ENCODE data around the gene TARDBP.

The TARDBP gene

DNA sequence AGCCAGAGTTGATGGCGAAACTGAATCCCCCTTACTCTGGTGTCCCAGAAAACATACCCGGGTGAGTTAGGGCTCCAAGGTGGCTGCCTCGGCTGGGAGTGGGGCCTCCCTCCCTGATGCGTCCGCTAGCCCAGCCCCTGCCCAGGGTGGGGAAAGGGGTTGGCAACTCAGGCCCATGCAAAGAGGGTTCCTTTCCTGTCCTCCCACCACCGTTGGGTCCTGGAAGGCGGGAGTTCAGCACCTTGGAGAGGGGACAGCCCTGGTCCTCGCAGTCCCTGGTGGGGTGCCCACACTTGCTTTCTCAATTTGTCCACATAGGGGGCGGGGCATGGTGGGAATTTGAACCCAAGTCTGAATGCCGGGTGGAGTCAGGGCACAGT, 41.3 kb downstream of the TARDBP start:
- no peak overlapping the region for H3K4me3 ChIP-seq
- no peaks in the 10 kb centered on the region for H3K27me3 ChIP-seq
- H3K27ac ChIP-seq: no peak overlapping the region
- intact Hi-C loops (cut with DNase I; ENCODE audit: low total_unique reads): no loop called here
- H3K4me1 ChIP-seq: peaks cover 0 to 13% (median 3%) of the 10 kb centered on the region in 4 donors
- no peaks in the 10 kb centered on the region for H3K9me3 ChIP-seq
- peaks cover 20 to 44% (median 26%) of the 10 kb centered on the region in 3 donors for H3K36me3 ChIP-seq
- no peak for DNase-seq
- TF ChIP-seq, protein P1, sequence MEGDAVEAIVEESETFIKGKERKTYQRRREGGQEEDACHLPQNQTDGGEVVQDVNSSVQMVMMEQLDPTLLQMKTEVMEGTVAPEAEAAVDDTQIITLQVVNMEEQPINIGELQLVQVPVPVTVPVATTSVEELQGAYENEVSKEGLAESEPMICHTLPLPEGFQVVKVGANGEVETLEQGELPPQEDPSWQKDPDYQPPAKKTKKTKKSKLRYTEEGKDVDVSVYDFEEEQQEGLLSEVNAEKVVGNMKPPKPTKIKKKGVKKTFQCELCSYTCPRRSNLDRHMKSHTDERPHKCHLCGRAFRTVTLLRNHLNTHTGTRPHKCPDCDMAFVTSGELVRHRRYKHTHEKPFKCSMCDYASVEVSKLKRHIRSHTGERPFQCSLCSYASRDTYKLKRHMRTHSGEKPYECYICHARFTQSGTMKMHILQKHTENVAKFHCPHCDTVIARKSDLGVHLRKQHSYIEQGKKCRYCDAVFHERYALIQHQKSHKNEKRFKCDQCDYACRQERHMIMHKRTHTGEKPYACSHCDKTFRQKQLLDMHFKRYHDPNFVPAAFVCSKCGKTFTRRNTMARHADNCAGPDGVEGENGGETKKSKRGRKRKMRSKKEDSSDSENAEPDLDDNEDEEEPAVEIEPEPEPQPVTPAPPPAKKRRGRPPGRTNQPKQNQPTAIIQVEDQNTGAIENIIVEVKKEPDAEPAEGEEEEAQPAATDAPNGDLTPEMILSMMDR (IDR thresholded peaks at IDR 0.05): no peak

DNA sequence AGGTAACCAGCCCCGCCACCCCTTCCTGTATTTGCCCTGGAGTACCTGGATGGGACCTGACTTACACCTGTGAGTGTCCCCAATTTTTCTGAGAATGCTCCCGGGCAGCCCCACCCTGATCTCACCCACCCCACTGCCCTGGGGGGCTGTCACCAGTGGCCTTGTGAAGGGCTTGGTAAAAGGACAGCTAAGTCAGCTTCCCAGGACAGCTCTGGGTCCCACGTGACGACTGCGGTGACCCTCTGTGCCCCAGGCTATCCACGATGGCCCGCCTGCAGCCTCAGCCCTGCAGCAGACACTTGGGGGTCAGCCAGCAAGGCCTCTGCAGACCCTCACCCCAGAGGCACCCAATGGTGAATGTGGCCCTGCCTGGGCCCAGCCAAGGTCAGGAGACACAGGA, 41.7 kb downstream of the TARDBP start:
- no peak for DNase-seq
- H3K4me3 ChIP-seq: no peak overlapping the region
- no peaks in the 10 kb centered on the region for H3K9me3 ChIP-seq
- peaks cover 0 to 18% (median 7%) of the 10 kb centered on the region in 4 donors for H3K4me1 ChIP-seq
- TF ChIP-seq, protein P1 (IDR thresholded peaks at IDR 0.05): no peak
- peaks cover 20 to 44% (median 26%) of the 10 kb centered on the region in 3 donors for H3K36me3 ChIP-seq
- intact Hi-C loops (cut with DNase I; ENCODE audit: low total_unique reads): no loop called here
- H3K27ac ChIP-seq: no peak overlapping the region
- no peaks in the 10 kb centered on the region for H3K27me3 ChIP-seq

DNA sequence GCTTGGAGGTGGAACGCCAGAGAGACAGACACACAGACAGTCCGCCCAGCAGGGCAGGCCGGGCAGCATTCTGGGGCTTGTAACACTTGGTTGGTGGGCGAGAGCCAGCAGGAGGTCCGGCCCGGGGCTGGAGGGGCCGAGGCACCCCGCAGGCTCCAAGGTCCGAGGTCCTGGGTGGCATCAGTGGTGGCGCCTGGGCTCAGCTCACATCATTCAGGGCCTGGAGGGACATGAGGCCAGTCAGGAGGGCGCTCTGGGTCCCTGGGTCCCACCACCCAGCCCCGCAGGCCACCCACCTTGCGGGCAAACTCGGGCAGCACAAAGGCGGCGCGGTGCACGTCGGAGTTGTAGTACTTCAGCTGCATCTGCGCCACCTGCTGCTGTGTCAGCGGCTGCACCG, 42.2 kb downstream of the TARDBP start:
- DNase-seq: no peak
- no peaks in the 10 kb centered on the region for H3K9me3 ChIP-seq
- H3K4me3 ChIP-seq: no peak overlapping the region
- H3K27ac ChIP-seq: no peak overlapping the region
- intact Hi-C loops (cut with DNase I; ENCODE audit: low total_unique reads): no loop called here
- H3K4me1 ChIP-seq: peaks cover 0 to 22% (median 11%) of the 10 kb centered on the region in 4 donors
- TF ChIP-seq, protein P1 (IDR thresholded peaks at IDR 0.05): no peak
- H3K27me3 ChIP-seq: no peaks in the 10 kb centered on the region
- H3K36me3 ChIP-seq: peaks cover 20 to 44% (median 26%) of the 10 kb centered on the region in 3 donors

DNA sequence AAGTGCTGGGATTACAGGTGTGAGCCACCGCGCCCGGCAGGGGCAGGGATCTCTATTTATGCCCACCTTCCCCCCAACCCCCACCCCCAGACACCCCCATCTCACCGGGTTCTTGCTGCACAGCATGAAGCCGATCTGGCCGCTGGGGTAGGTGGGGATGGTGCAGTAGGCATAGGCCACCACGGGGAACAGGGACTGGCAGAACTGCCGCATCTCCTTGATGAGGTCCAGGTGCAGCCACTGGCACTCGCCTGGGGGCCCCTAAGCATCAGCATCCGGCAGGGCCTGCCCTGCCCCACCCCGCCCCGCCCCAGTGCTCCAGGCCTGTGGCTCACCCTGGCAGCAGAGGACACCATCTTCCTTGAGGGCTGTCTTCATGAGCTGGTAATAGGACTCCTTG, 43.2 kb downstream of the TARDBP start:
- no peak for DNase-seq
- Histone ChIP-seq H3K27ac (no peak overlapping the region), H3K4me1 (peaks cover 0 to 23% (median 12%) of the 10 kb centered on the region in 4 donors), H3K9me3 (no peaks in the 10 kb centered on the region), H3K27me3 (no peaks in the 10 kb centered on the region), H3K36me3 (peaks cover 20 to 44% (median 26%) of the 10 kb centered on the region in 3 donors), H3K4me3 (no peak overlapping the region)
- TF ChIP-seq, protein P1 (IDR thresholded peaks at IDR 0.05): no peak
- intact Hi-C loops (cut with DNase I; ENCODE audit: low total_unique reads): no loop called here

DNA sequence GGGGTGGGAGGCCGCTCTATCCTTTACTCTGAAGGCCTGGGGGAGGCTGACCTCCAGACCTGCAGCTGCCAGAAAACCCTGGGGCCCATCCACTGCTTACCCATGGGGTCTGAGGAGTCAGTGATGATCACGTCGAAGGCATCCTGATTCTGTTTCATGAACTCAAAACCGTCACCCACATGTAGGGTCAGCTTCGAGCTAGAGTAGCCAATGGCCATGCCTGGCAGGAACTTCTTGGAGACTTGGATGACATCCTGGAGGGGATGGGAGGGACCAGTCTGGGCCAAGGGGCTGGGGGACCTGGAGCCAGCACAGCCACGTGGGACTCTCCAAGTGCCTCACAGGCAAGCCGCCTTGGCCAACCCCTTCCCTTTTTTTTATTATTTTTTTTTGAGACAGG, 44.0 kb downstream of the TARDBP start:
- H3K27me3 ChIP-seq: no peaks in the 10 kb centered on the region
- no peak for DNase-seq
- H3K27ac ChIP-seq: no peak overlapping the region
- peaks cover 0 to 31% (median 19%) of the 10 kb centered on the region in 4 donors for H3K4me1 ChIP-seq
- intact Hi-C loops (cut with DNase I; ENCODE audit: low total_unique reads): no loop called here
- H3K9me3 ChIP-seq: no peaks in the 10 kb centered on the region
- H3K36me3 ChIP-seq: peaks cover 20 to 44% (median 26%) of the 10 kb centered on the region in 3 donors
- TF ChIP-seq, protein P1 (IDR thresholded peaks at IDR 0.05): no peak
- H3K4me3 ChIP-seq: no peak overlapping the region

DNA sequence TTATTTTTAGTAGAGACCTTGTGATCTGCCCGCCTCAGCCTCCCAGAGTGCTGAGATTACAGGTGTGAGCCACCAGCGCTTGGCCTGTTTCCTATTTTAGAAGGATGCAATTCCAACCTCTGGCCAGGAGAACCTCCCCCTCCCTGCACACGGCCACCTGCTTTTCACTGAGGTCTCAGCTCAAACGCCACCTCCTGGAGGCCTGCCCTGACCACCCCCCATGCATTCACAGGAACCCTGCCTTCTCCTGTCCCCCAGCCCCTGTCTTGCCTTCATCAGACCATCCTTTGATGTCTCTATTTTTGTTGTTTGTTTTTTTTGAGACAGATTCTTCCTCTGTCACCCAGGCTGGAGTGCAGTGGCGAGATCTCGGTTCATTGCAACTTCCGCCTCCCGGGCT, 45.0 kb downstream of the TARDBP start:
- Histone ChIP-seq H3K9me3 (no peaks in the 10 kb centered on the region), H3K27me3 (no peaks in the 10 kb centered on the region), H3K27ac (no peak overlapping the region), H3K36me3 (peaks cover 20 to 44% (median 26%) of the 10 kb centered on the region in 3 donors), H3K4me3 (no peak overlapping the region), H3K4me1 (peaks cover 0 to 35% (median 22%) of the 10 kb centered on the region in 4 donors)
- intact Hi-C loops (cut with DNase I; ENCODE audit: low total_unique reads): no loop called here
- TF ChIP-seq, protein P1 (IDR thresholded peaks at IDR 0.05): no peak
- no peak for DNase-seq
